ENCODE results near the gene PRICKLE2.

- TF ChIP-seq CTCF (IDR thresholded peaks at IDR 0.05 in 8 of 11, conservative IDR thresholded peaks at IDR 0.05 in 3 of 11) (no peak), POLR2A (IDR thresholded peaks at IDR 0.05) (no peak), POLR2AphosphoS5 (IDR thresholded peaks at IDR 0.05) (no peak)
Measured at GRCh38 chr3:64072126-64072525, 153.1 kb downstream of the PRICKLE2 start.

Data from spleen (tissue), 7 donors.